SK-N-SH (cell line): ENCODE measurements around the gene RIPK4. TPM values are rescaled to one million over a fixed set of nuclear protein-coding genes. Genes with fewer than 3 reads are reported as not detected.

Experiments
- CTCF ChIA-PET: fragments of 300-600, 350-600 bp; formaldehyde crosslinking; extraction: SDS; loops from one replicate; lab custom pipeline; 2021; lab: Yijun Ruan, JAX
- POLR2A ChIA-PET: fragments of 350-600 bp; sonication (Branson Sonifier 250); formaldehyde crosslinking; extraction: SDS; loops from one replicate; lab custom pipeline; 2020; ENCODE audit warnings: antibody characterized with exemption, inconsistent platforms; lab: Yijun Ruan, JAX
- DNase-seq: peaks from one replicate; pipeline ENCODE4 v3.0.0; 2012
- H2AFZ ChIP-seq: fragments of 200-600 bp; sonication (generic); 2 replicates; pipeline ENCODE4 v1.8.1; 2016; ENCODE audit warnings: antibody characterized with exemption, mild to moderate bottlenecking, low read depth
- H3F3A ChIP-seq: fragments of 200-600 bp; sonication (generic); replicated peaks from 2 replicates; pipeline ENCODE3; 2016; ENCODE audit warnings: antibody characterized with exemption, mild to moderate bottlenecking; ENCODE audit not compliant: insufficient read depth
- H3K27ac ChIP-seq, 2 experiments: fragments of 200-500 bp in 1 of 2; fragments of 200-600 bp in 1 of 2; sonication (Bioruptor generic) in 1 of 2; sonication (generic), shearing (Covaris generic) in 1 of 2; 2 replicates each; pipeline versions ENCODE4 v1.5.1 to v1.6.1; 2014 to 2016; ENCODE audit warnings: low read depth in 2 of 2, inconsistent platforms in 1 of 2, low read length in 1 of 2, mild to moderate bottlenecking in 1 of 2, mixed read lengths in 1 of 2
- H3K27me3 ChIP-seq: fragments of 200-600 bp; sonication (generic), shearing (Covaris generic); 2 replicates; pipeline ENCODE4 v1.6.1; 2016; ENCODE audit warnings: mixed run types; ENCODE audit not compliant: insufficient read depth
- H3K36me3 ChIP-seq, 2 experiments: fragments of 200-500 bp in 1 of 2; fragments of 200-600 bp in 1 of 2; sonication (Bioruptor generic) in 1 of 2; sonication (generic) in 1 of 2; replicated peaks in 1 of 2; 2 replicates each; pipeline versions ENCODE3 to v1.5.1; 2014 to 2016; ENCODE audit warnings: low read length in 1 of 2, mild to moderate bottlenecking in 1 of 2; ENCODE audit not compliant: insufficient read depth in 2 of 2, control insufficient read depth in 1 of 2
- H3K4me1 ChIP-seq, 2 experiments: fragments of 200-500 bp in 1 of 2; fragments of 200-600 bp in 1 of 2; sonication (Bioruptor generic) in 1 of 2; sonication (generic), shearing (Covaris generic) in 1 of 2; 2 replicates each; pipeline versions ENCODE4 v1.5.1 to v1.6.1; 2014 to 2016; ENCODE audit warnings: low read depth in 1 of 2, low read length in 1 of 2, mixed run types in 1 of 2; ENCODE audit not compliant: insufficient read depth in 2 of 2, control insufficient read depth in 1 of 2
- H3K4me2 ChIP-seq: fragments of 200-600 bp; sonication (generic), shearing (Covaris generic); 2 replicates; pipeline ENCODE4 v1.6.1; 2017; ENCODE audit warnings: mixed run types
- H3K4me3 ChIP-seq, 2 experiments: fragments of 200-500 bp in 1 of 2; fragments of 200-600 bp in 1 of 2; sonication (Bioruptor generic) in 1 of 2; sonication (generic), shearing (Covaris generic) in 1 of 2; 2 replicates each; pipeline versions ENCODE4 v1.5.1 to v1.8.1; 2014 to 2016; ENCODE audit warnings: low read depth in 2 of 2, inconsistent platforms in 1 of 2, low read length in 1 of 2, mild to moderate bottlenecking in 1 of 2, mixed read lengths in 1 of 2, moderate library complexity in 1 of 2
- H3K79me2 ChIP-seq: fragments of 200-600 bp; sonication (generic); 2 replicates; pipeline ENCODE4 v1.8.1; 2017; ENCODE audit warnings: mild to moderate bottlenecking; ENCODE audit not compliant: insufficient read depth
- H3K9ac ChIP-seq: fragments of 200-600 bp; sonication (generic); 2 replicates; pipeline ENCODE4 v1.6.1; 2017; ENCODE audit warnings: mixed run types
- H3K9me2 ChIP-seq: fragments of 200-600 bp; sonication (generic); 2 replicates; pipeline ENCODE4 v1.6.1; 2017; ENCODE audit warnings: mixed run types
- H3K9me3 ChIP-seq: fragments of 200-600 bp; sonication (generic); 2 replicates; pipeline ENCODE4 v1.6.1; 2017; ENCODE audit warnings: mixed run types, mild to moderate bottlenecking, moderate library complexity
- H4K20me1 ChIP-seq: fragments of 200-600 bp; sonication (generic); 2 replicates; pipeline ENCODE4 v1.6.1; 2017; ENCODE audit warnings: mild to moderate bottlenecking, mixed run types; ENCODE audit not compliant: insufficient read depth
- CHD2 ChIP-seq: fragments of 150-350 bp; IDR thresholded peaks from 2 replicates; pipeline ENCODE4 v1.6.1; 2018; ENCODE audit warnings: low read length; ENCODE audit not compliant: partially characterized antibody
- ELF1 ChIP-seq: IDR thresholded peaks from 2 replicates; pipeline ENCODE4 v1.4.0; 2012
- FOXJ3 ChIP-seq: sonication (generic); formaldehyde crosslinking; IDR thresholded peaks from 2 replicates; pipeline ENCODE4 v1.5.1; 2020; ENCODE audit warnings: mild to moderate bottlenecking, missing genetic modification reagents
- FOXM1 ChIP-seq: IDR thresholded peaks from 2 replicates; pipeline ENCODE4 v1.4.0; 2012; ENCODE audit warnings: low read depth, mild to moderate bottlenecking
- GABPA ChIP-seq: IDR thresholded peaks from 2 replicates; pipeline ENCODE4 v1.4.0; 2012; ENCODE audit warnings: low read depth, mild to moderate bottlenecking
- GATA2 ChIP-seq: sonication (generic); formaldehyde crosslinking; IDR thresholded peaks from 2 replicates; pipeline ENCODE4 v1.5.0; 2020; ENCODE audit warnings: mild to moderate bottlenecking, missing genetic modification reagents
- NFIC ChIP-seq: IDR thresholded peaks from 2 replicates; pipeline ENCODE4 v1.4.0; 2012; ENCODE audit warnings: borderline replicate concordance
- RAD21 ChIP-seq: IDR thresholded peaks from 2 replicates; pipeline ENCODE4 v1.6.1; 2012; ENCODE audit warnings: mild to moderate bottlenecking, low read length
- RCOR1 ChIP-seq: fragments of 150-350 bp; IDR thresholded peaks from 2 replicates; pipeline ENCODE4 v1.6.1; 2017; ENCODE audit warnings: antibody characterized with exemption, low read length
- RFX5 ChIP-seq: IDR thresholded peaks from 2 replicates; pipeline ENCODE4 v1.6.1; 2012; ENCODE audit warnings: mild to moderate bottlenecking, improper control_type of control experiment, low read length
- RXRA ChIP-seq: IDR thresholded peaks from 2 replicates; pipeline ENCODE4 v1.4.0; 2012; ENCODE audit warnings: low read depth, mild to moderate bottlenecking, borderline replicate concordance
- SIN3A ChIP-seq: IDR thresholded peaks from 2 replicates; pipeline ENCODE4 v1.6.1; 2012; ENCODE audit warnings: low read depth, mild to moderate bottlenecking, low read length, moderate library complexity, borderline replicate concordance
- TCF12 ChIP-seq: IDR thresholded peaks from 2 replicates; pipeline ENCODE4 v1.4.0; 2012
- USF1 ChIP-seq: IDR thresholded peaks from 2 replicates; pipeline ENCODE4 v1.4.0; 2012; ENCODE audit warnings: low read depth, borderline replicate concordance
- YY1 ChIP-seq: IDR thresholded peaks from 2 replicates; pipeline ENCODE4 v1.4.0; 2012; ENCODE audit warnings: low read depth, mild to moderate bottlenecking
- WGBS: methylation state at CpG from one replicate; pipeline ENCODE4 v1.1.6; 2017; ENCODE audit warnings: low lambda C conversion rate; 5-methylcytosine and 5-hydroxymethylcytosine counted together
- polyA plus RNA-seq, 3 experiments: library from polyadenylated mRNA; depleted of rRNA; stranded (reverse); fragments of >200 nt; gene quantifications; 2 replicates each; pipeline ENCODE4 v1.2.3, GENCODE V29; 2012
- TF ChIP-seq, protein P1 (sequence below): IDR thresholded peaks from 2 replicates; pipeline ENCODE4 v1.6.1; 2012; ENCODE audit warnings: mild to moderate bottlenecking, low read depth, low read length, moderate library complexity
- TF ChIP-seq, protein P2 (sequence below): IDR thresholded peaks from 2 replicates; pipeline ENCODE4; 2012

RIPK4 gene
- polyA plus RNA-seq, 1 of the 3 experiments (the other 2 are of a cell fraction), result 11.0 TPM

DNA sequence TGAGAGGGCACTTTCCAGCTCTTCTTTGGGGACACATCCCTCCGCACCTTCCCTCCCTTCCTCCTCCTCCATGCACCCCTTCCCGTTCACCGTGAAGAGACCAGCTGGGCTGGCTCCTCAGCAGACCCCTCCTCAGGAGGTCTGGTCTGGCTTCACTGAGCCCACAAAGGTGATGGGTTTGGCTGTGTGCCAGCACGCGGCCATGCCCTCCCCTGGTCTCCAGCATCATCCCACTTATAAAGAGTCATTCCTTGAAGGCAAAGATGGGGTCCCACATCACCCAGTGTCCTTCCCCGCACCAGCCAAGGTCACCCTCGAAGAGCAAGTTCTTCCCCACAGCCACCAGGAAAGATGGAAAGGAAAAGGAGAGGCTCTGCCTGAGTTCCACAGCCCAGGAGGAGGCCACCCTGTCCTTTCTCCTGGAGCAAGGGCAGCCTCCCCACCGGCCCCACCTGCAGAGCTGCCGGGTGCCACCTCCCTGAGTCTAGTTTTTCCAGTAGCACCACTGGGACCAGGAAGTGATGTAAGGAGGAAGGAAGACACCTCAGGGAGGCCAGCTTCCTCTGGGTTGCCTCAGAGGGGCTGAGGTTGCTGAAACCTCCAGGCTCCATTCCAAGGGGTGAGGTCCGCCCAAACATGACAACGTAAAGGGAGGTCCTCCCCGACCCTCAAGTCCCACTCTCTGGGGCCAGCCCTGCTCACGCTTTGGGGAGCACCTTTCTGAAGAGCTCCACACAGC is 32.7 kb downstream of the RIPK4 start:
- H3K27ac ChIP-seq, result no peak overlapping the region
- no peaks in the 10 kb centered on the region for H4K20me1 ChIP-seq
- WGBS, result 29% methylated on average over 10 of the region's 13 CpGs
- no peak overlapping the region for H3K9ac ChIP-seq
- H3K79me2 ChIP-seq, result no peaks in the 10 kb centered on the region
- H3K36me3 ChIP-seq, result no peaks in the 10 kb centered on the region
- no peak for DNase-seq
- no peaks in the 10 kb centered on the region for H3K9me3 ChIP-seq
- ChIA-PET CTCF (interaction anchor here (1.1 to 1.4 kb wide), 2 partner anchors 17 to 84 kb away, joined by 3 read pairs; no protein-coding TSS in a partner anchor), POLR2A (no interaction called here)
- H3K4me2 ChIP-seq, result no peak overlapping the region
- H2AFZ ChIP-seq, result no peak overlapping the region
- H3K4me1 ChIP-seq, result no peaks in the 10 kb centered on the region
- no peaks in the 10 kb centered on the region for H3K9me2 ChIP-seq
- no peak overlapping the region for H3K4me3 ChIP-seq
- no peaks in the 10 kb centered on the region for H3K27me3 ChIP-seq
- no peak for TF ChIP-seq FOXJ3 (CRISPR knock-in tag)
- TF ChIP-seq RAD21, result no peak
- TF ChIP-seq RFX5, result no peak
- TF ChIP-seq NFIC, result no peak
- TF ChIP-seq YY1, result no peak
- no peaks in the 10 kb centered on the region for H3F3A ChIP-seq

- TF ChIP-seq USF1 (no peak), FOXJ3 (CRISPR knock-in tag) (no peak), RXRA (no peak), SIN3A (no peak), CHD2 (no peak), ELF1 (no peak), TCF12 (no peak), GATA2 (CRISPR knock-in tag) (no peak), GABPA (no peak), FOXM1 (no peak), RCOR1 (no peak)
- TF ChIP-seq, protein P1, sequence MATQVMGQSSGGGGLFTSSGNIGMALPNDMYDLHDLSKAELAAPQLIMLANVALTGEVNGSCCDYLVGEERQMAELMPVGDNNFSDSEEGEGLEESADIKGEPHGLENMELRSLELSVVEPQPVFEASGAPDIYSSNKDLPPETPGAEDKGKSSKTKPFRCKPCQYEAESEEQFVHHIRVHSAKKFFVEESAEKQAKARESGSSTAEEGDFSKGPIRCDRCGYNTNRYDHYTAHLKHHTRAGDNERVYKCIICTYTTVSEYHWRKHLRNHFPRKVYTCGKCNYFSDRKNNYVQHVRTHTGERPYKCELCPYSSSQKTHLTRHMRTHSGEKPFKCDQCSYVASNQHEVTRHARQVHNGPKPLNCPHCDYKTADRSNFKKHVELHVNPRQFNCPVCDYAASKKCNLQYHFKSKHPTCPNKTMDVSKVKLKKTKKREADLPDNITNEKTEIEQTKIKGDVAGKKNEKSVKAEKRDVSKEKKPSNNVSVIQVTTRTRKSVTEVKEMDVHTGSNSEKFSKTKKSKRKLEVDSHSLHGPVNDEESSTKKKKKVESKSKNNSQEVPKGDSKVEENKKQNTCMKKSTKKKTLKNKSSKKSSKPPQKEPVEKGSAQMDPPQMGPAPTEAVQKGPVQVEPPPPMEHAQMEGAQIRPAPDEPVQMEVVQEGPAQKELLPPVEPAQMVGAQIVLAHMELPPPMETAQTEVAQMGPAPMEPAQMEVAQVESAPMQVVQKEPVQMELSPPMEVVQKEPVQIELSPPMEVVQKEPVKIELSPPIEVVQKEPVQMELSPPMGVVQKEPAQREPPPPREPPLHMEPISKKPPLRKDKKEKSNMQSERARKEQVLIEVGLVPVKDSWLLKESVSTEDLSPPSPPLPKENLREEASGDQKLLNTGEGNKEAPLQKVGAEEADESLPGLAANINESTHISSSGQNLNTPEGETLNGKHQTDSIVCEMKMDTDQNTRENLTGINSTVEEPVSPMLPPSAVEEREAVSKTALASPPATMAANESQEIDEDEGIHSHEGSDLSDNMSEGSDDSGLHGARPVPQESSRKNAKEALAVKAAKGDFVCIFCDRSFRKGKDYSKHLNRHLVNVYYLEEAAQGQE, result no peak
- TF ChIP-seq, protein P2, sequence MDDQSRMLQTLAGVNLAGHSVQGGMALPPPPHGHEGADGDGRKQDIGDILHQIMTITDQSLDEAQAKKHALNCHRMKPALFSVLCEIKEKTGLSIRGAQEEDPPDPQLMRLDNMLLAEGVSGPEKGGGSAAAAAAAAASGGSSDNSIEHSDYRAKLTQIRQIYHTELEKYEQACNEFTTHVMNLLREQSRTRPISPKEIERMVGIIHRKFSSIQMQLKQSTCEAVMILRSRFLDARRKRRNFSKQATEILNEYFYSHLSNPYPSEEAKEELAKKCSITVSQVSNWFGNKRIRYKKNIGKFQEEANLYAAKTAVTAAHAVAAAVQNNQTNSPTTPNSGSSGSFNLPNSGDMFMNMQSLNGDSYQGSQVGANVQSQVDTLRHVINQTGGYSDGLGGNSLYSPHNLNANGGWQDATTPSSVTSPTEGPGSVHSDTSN, result no peak
- POLR2A ChIA-PET, result no interaction called here
Observed at GRCh38 chr21:41731081-41731480, 35.8 kb downstream of the RIPK4 start.

More at GRCh38 chr21:41731081-41731480, 35.8 kb downstream of the RIPK4 start:
- WGBS, result 89% methylated on average over 2 of the region's 2 CpGs
- Histone ChIP-seq H3K4me1 (peaks cover 3 to 9% of the 10 kb centered on the region in 2 experiments; a peak in 3 of 4 replicates), H3K27me3 (no peaks in the 10 kb centered on the region), H2AFZ (no peak overlapping the region), H3K4me2 (no peak overlapping the region), H3K79me2 (no peaks in the 10 kb centered on the region), H3K9me3 (no peaks in the 10 kb centered on the region), H4K20me1 (no peaks in the 10 kb centered on the region), H3F3A (peaks cover 3% of the 10 kb centered on the region), H3K9ac (no peak overlapping the region), H3K4me3 (no peak overlapping the region), H3K9me2 (no peaks in the 10 kb centered on the region), H3K36me3 (no peaks in the 10 kb centered on the region), H3K27ac (no peak overlapping the region)
- no peak for DNase-seq
- CTCF ChIA-PET, result no interaction called here
